ENCODE results near the gene EXOC2. TPM values are rescaled to one million over a fixed set of nuclear protein-coding genes. Genes with fewer than 3 reads are reported as not detected.

Gene EXOC2
- polyA plus RNA-seq, 1 donor (not counting 4 experiments of a cell fraction or from before 2014, with no cell fraction given) = 28.4 TPM

- Histone ChIP-seq H3K4me3 (ENCODE audit: control insufficient read depth in 2 of 3, extremely low read depth in 1 of 3, insufficient read depth in 2 of 3, low read depth in 1 of 3, low read length in 3 of 3) (no peak overlapping the region), H3K79me2 (ENCODE audit: control insufficient read depth, insufficient read depth, low read length) (no peaks in the 10 kb centered on the region), H3K4me1 (ENCODE audit: control insufficient read depth, extremely low read depth, insufficient read depth, low read length) (no peaks in the 10 kb centered on the region), H3K9me3 (ENCODE audit: control insufficient read depth, low read depth, low read length) (no peaks in the 10 kb centered on the region), H3K9me1 (ENCODE audit: control insufficient read depth, extremely low read depth, insufficient read depth, low read length) (no peaks in the 10 kb centered on the region), H3K27ac (ENCODE audit: control insufficient read depth, insufficient read depth, low read length) (no peak overlapping the region), H3K27me3 (ENCODE audit: control insufficient read depth, extremely low read depth, insufficient read depth, low read length) (no peaks in the 10 kb centered on the region), H2AFZ (ENCODE audit: control insufficient read depth, low read length) (no peak overlapping the region), H4K20me1 (ENCODE audit: control insufficient read depth, extremely low read depth, insufficient read depth, low read length) (no peaks in the 10 kb centered on the region), H3K9ac (ENCODE audit: control insufficient read depth, extremely low read depth, insufficient read depth, low read length) (no peak overlapping the region), H3K4me2 (ENCODE audit: control insufficient read depth, extremely low read depth, insufficient read depth, low read depth, low read length) (no peak overlapping the region), H3K36me3 (ENCODE audit: control insufficient read depth in 2 of 2, extremely low read depth in 1 of 2, insufficient read depth in 2 of 2, low read length in 2 of 2) (peaks cover 0 to 3% of the 10 kb centered on the region in 2 experiments)
- dilution Hi-C loops (cut with MboI; ENCODE audit: extremely low pct_ligation_motif_present, low sequenced_read_pairs) = no loop called here
- TF ChIP-seq CTCF (optimal IDR thresholded peaks at IDR 0.05 in 1 of 3, IDR thresholded peaks at IDR 0.05 in 1 of 3, conservative IDR thresholded peaks at IDR 0.05 in 1 of 3; ENCODE audit: extremely low read depth in 1 of 3, insufficient read depth in 2 of 3, low read length in 3 of 3) (no peak), EZH2 (IDR thresholded peaks at IDR 0.05; ENCODE audit: low read length) (no peak)
- FAIRE-seq (no peak), DNase-seq (ENCODE audit: low read depth, low spot score) (no peak)
Measured at GRCh38 chr6:513058-513457, 179.9 kb downstream of the EXOC2 start.

- Histone ChIP-seq H3K4me3 (ENCODE audit: control insufficient read depth in 2 of 3, extremely low read depth in 1 of 3, insufficient read depth in 2 of 3, low read depth in 1 of 3, low read length in 3 of 3) (no peak overlapping the region), H3K9me3 (ENCODE audit: control insufficient read depth, low read depth, low read length) (no peaks in the 10 kb centered on the region), H3K79me2 (ENCODE audit: control insufficient read depth, insufficient read depth, low read length) (no peaks in the 10 kb centered on the region), H2AFZ (ENCODE audit: control insufficient read depth, low read length) (no peak overlapping the region), H3K4me1 (ENCODE audit: control insufficient read depth, extremely low read depth, insufficient read depth, low read length) (no peaks in the 10 kb centered on the region), H3K9ac (ENCODE audit: control insufficient read depth, extremely low read depth, insufficient read depth, low read length) (no peak overlapping the region), H4K20me1 (ENCODE audit: control insufficient read depth, extremely low read depth, insufficient read depth, low read length) (no peaks in the 10 kb centered on the region), H3K36me3 (ENCODE audit: control insufficient read depth in 2 of 2, extremely low read depth in 1 of 2, insufficient read depth in 2 of 2, low read length in 2 of 2) (peaks cover 0 to 3% of the 10 kb centered on the region in 2 experiments), H3K27ac (ENCODE audit: control insufficient read depth, insufficient read depth, low read length) (no peak overlapping the region), H3K4me2 (ENCODE audit: control insufficient read depth, extremely low read depth, insufficient read depth, low read depth, low read length) (no peak overlapping the region), H3K9me1 (ENCODE audit: control insufficient read depth, extremely low read depth, insufficient read depth, low read length) (no peaks in the 10 kb centered on the region), H3K27me3 (ENCODE audit: control insufficient read depth, extremely low read depth, insufficient read depth, low read length) (no peaks in the 10 kb centered on the region)
- dilution Hi-C loops (cut with MboI; ENCODE audit: extremely low pct_ligation_motif_present, low sequenced_read_pairs) = no loop called here
- no peak for DNase-seq (ENCODE audit: low read depth, low spot score)
- no peak for FAIRE-seq
- no peak for TF ChIP-seq CTCF (optimal IDR thresholded peaks at IDR 0.05 in 1 of 3, IDR thresholded peaks at IDR 0.05 in 1 of 3, conservative IDR thresholded peaks at IDR 0.05 in 1 of 3; ENCODE audit: extremely low read depth in 1 of 3, insufficient read depth in 2 of 3, low read length in 3 of 3)
- no peak for TF ChIP-seq EZH2 (IDR thresholded peaks at IDR 0.05; ENCODE audit: low read length)
Measured at GRCh38 chr6:511488-512137, 181.3 kb downstream of the EXOC2 start.

All from keratinocyte (primary cell).